Heart right ventricle (tissue), 16 donors: ENCODE measurements around the gene RMDN2. TPM values are rescaled to one million over a fixed set of nuclear protein-coding genes. Genes with fewer than 3 reads are reported as not detected.

Source experiments
- ATAC-seq, 8 donors: fragments of 200-7000 bp; cut with Tn5 transposase; one replicate each; pipeline ENCODE4 v1.9.1; 2020; ENCODE audit warnings: mild to moderate bottlenecking in 8 of 8, moderate library complexity in 8 of 8, moderate number of reproducible peaks in 1 of 8
- DNase-seq, 2 donors: peaks; one replicate each; pipeline ENCODE4 v3.0.0-alpha.2; 2020
- H3K27ac ChIP-seq, 10 donors: fragments of 200-600 bp; sonication (generic) in 2 of 10; one replicate each; pipeline versions ENCODE4 v1.5.0 to v1.8.0; 2020 to 2022; ENCODE audit warnings: mild to moderate bottlenecking in 3 of 10
- H3K27me3 ChIP-seq, 7 donors: fragments of 200-600 bp; one replicate each; pipeline ENCODE4 v1.8.0; 2021 to 2022; ENCODE audit warnings: mild to moderate bottlenecking in 2 of 7
- H3K36me3 ChIP-seq, 9 donors: fragments of 200-600 bp; sonication (generic) in 1 of 9; one replicate each; pipeline versions ENCODE4 v1.5.0 to v1.8.0; 2020 to 2022; ENCODE audit warnings: mild to moderate bottlenecking in 2 of 9
- H3K4me1 ChIP-seq, 9 donors: fragments of 200-600 bp; sonication (generic) in 1 of 9; one replicate each; pipeline versions ENCODE4 v1.5.0 to v1.8.0; 2020 to 2022; ENCODE audit warnings: mild to moderate bottlenecking in 4 of 9
- H3K4me3 ChIP-seq, 10 donors: fragments of 200-600 bp; sonication (generic) in 2 of 10; one replicate each; pipeline versions ENCODE4 v1.5.0 to v1.8.0; 2020 to 2022; ENCODE audit warnings: mild to moderate bottlenecking in 7 of 10, moderate library complexity in 2 of 10
- H3K9me3 ChIP-seq, 11 donors: fragments of 200-600 bp in 10 of 11; sonication (generic) in 2 of 11; one replicate each; pipeline versions ENCODE4 v1.5.0 to v1.8.0; 2013 to 2022; ENCODE audit warnings: mild to moderate bottlenecking in 2 of 11, control low read depth in 1 of 11, moderate library complexity in 1 of 11
- WGBS, 2 donors: extraction: QIAGEN DNeasy Blood & Tissue Kit; methylation state at CpG; one replicate each; pipeline ENCODE4 v1.1.7; 2013; ENCODE audit warnings: inconsistent platforms in 1 of 2; 5-methylcytosine and 5-hydroxymethylcytosine counted together
- intact Hi-C, 10 donors: fragments of 100-400 bp; cut with DNase I; formaldehyde crosslinking; loops; one replicate each; pipeline versions ENCODE4 v1.11.1 to v1.14.2; 2022
- polyA plus RNA-seq, 2 donors: library from polyadenylated mRNA; stranded (reverse); fragments of 200-250 nt; gene quantifications; one replicate each; pipeline ENCODE4 v1.2.3, GENCODE V29; 2013
- total RNA-seq, 10 donors: library from RNA; stranded (reverse); fragmentation: NEBNext Ultra II Directional in 3 of 10; extraction: Animal tissue kit (Norgen Biotek cat#: 25700) in 3 of 10; gene quantifications; one replicate each; pipeline versions ENCODE4 v1.2.1 to v1.2.4, GENCODE V29; 2021 to 2023
- TF ChIP-seq, protein P1 (sequence below), 9 donors: fragments of 200-600 bp; sonication (generic) in 2 of 9; IDR thresholded peaks; one replicate each; pipeline versions ENCODE4 v1.5.0 to v1.8.0; 2021 to 2022; ENCODE audit warnings: antibody characterized with exemption in 9 of 9, mild to moderate bottlenecking in 5 of 9, moderate library complexity in 1 of 9
- donor health status: Arrhythmogenic right ventricular cardiomyopathy.
- donor health status: ischemic (EF 13 %, LVEDD 7.1; RV severe dilation, severe dysfunction).
- donor health status: healthy with polysubstance abuse.
- donor health status: DM: no; HTN: yes; CAD: no.
- donor health status: DM: no; HTN: no; CAD: no.
- donor health status: ischemic (EF 25% LVEDD 6.9; RV normal size, moderate dysfunction).
- donor health status: ischemic (EF 25% LVEDD 5.7; RV mildly dilated, moderate dysfunction).
- donor health status: healthy.
- donor health status: DM: yes; HTN: yes; CAD: no.
- donor health status: Ischemic cardiomyopathy.
- donor health status: ischemic (EF 35%, LVEDD 5.7; RV mildly dilated, moderate dysfunction).
- donor health status: nonischemic (EF 11% LVEDD 7.7; RV severe dilation, severe dysfunction).
- donor health status: DM: yes; HTN: yes; CAD: no.
- donor health status: PGD.
- donor health status: ischemic (EF 29% LVEDD 5.4; RV normal size, mild dysfunction).
- donor health status: nonischemic (EF 23%, LVEDD 6.1; RV moderate dilation, normal function).

Gene RMDN2
- total and polyA plus RNA-seq, 12 donors: 2.5 to 8.5 (median 4.9) TPM

DNA sequence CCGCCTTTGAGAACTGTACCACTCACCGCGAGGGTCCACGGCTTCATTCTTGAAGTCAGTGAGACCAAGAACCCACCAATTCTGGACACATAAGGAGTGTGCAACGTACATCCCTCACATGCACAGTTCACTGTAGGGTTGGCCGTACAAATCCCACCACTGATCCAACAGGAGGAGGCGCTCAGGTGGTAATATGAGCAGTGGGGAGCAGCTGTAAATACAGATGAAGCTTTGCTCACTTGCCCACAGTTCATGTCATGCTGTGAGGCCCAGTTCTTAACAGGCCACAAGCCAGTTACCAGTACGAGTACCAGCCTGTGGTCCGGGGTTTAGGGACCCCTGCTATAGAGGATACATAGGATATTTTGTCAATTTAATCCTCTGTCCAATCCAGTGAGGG is 96.5 kb downstream of the RMDN2 start:
- H3K27ac ChIP-seq: no peak overlapping the region
- no peak for DNase-seq

DNA sequence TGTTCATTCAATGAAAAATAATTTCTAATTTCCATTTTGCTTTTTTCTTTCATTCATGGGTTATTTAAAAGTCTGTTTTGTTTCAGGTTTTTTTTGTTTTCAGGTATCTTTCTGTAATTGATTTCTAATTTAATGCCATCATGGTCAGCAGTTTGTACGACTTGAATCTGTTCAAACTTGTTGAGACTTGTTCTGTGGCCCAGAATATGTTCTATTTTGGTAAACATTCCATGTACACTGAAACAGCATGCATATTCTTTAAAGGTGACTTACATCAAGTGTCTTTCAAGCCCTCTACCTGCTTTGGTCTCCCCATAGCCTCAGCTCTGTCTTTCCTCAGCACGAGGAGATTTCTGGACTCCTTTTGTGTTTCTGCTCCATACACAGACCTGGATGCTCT is 101.8 kb downstream of the RMDN2 start:
- TF ChIP-seq, protein P1, sequence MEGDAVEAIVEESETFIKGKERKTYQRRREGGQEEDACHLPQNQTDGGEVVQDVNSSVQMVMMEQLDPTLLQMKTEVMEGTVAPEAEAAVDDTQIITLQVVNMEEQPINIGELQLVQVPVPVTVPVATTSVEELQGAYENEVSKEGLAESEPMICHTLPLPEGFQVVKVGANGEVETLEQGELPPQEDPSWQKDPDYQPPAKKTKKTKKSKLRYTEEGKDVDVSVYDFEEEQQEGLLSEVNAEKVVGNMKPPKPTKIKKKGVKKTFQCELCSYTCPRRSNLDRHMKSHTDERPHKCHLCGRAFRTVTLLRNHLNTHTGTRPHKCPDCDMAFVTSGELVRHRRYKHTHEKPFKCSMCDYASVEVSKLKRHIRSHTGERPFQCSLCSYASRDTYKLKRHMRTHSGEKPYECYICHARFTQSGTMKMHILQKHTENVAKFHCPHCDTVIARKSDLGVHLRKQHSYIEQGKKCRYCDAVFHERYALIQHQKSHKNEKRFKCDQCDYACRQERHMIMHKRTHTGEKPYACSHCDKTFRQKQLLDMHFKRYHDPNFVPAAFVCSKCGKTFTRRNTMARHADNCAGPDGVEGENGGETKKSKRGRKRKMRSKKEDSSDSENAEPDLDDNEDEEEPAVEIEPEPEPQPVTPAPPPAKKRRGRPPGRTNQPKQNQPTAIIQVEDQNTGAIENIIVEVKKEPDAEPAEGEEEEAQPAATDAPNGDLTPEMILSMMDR (IDR thresholded peaks at IDR 0.05): no peak
- DNase-seq: no peak
- no peak overlapping the region for H3K27ac ChIP-seq
- intact Hi-C loops: no loop called here
- no peaks in the 10 kb centered on the region for H3K27me3 ChIP-seq
- H3K36me3 ChIP-seq: no peaks in the 10 kb centered on the region
- no peak overlapping the region for H3K4me3 ChIP-seq
- peaks cover 0 to 12% (median 5%) of the 10 kb centered on the region in 9 donors for H3K4me1 ChIP-seq
- WGBS, 2 donors: 80 to 82% methylated on average over 2 of the region's 2 CpGs
- H3K9me3 ChIP-seq: no peaks in the 10 kb centered on the region
- no peak for ATAC-seq

More for the DNA sequence above, 96.5 kb downstream of the RMDN2 start:
- no peaks in the 10 kb centered on the region for H3K27me3 ChIP-seq
- intact Hi-C loops: no loop called here
- 97% methylated on average over 9 of the region's 9 CpGs for WGBS, 2 donors
- H3K9me3 ChIP-seq: no peaks in the 10 kb centered on the region
- no peak for ATAC-seq
- TF ChIP-seq, protein P1 (IDR thresholded peaks at IDR 0.05): no peak
- no peaks in the 10 kb centered on the region for H3K4me1 ChIP-seq
- no peaks in the 10 kb centered on the region for H3K36me3 ChIP-seq
- H3K4me3 ChIP-seq: no peak overlapping the region

DNA sequence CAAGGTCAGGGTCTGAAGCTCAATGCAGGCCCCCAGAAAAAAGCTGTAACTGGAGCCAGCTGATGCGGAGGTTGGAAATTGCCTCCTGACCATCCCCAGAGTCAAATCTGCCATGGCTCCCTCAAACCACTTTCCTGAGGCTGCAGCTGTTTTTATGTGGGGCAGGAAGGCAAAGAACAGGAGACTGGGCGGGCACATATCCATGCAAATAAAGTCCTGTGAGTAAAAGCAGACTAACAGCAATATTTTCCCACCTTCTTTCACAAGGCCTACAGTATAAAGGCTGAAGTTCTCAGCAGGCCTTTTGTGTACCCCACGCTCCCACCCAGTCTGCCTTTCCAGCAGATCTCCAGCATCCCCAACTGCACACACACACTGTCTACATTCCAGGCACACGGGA is 103.7 kb downstream of the RMDN2 start:
- Histone ChIP-seq H3K9me3 (no peaks in the 10 kb centered on the region), H3K27me3 (peaks cover 0 to 2% (median 0%) of the 10 kb centered on the region in 7 donors), H3K36me3 (no peaks in the 10 kb centered on the region), H3K4me1 (peaks cover 0 to 12% (median 5%) of the 10 kb centered on the region in 9 donors), H3K27ac (no peak overlapping the region), H3K4me3 (no peak overlapping the region)
- WGBS, 2 donors: 94 to 96% methylated on average over 4 of the region's 4 CpGs
- ATAC-seq (no peak), DNase-seq (no peak)
- TF ChIP-seq, protein P1 (IDR thresholded peaks at IDR 0.05): no peak
- intact Hi-C loops: no loop called here

DNA sequence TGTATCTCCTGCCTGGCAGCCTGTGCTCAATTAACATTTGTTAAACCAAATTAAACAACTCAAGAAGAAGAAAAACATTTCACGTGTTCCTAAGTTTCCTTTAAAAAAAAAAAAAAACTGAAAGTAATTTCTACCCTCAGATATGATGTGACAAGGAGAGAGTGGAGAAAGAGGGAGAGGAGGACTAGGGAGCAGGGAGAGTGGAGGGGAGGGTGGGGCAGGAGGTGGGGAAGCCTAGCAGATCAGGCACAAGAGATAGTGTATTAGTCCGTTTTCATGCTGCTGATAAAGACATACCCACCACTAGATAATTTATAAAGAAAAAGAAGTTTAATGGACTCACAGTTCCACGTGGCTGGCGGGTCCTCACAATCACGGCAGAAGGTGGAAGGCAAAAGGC is 104.4 kb downstream of the RMDN2 start:
- intact Hi-C loops: no loop called here
- 86 to 88% methylated on average over 5 of the region's 5 CpGs for WGBS, 2 donors
- TF ChIP-seq, protein P1 (IDR thresholded peaks at IDR 0.05): no peak

More for the DNA sequence above, 104.4 kb downstream of the RMDN2 start:
- H3K4me1 ChIP-seq: peaks cover 0 to 12% (median 5%) of the 10 kb centered on the region in 9 donors
- no peak overlapping the region for H3K4me3 ChIP-seq
- ATAC-seq (no peak), DNase-seq (no peak)
- no peaks in the 10 kb centered on the region for H3K9me3 ChIP-seq
- no peak overlapping the region for H3K27ac ChIP-seq
- H3K27me3 ChIP-seq: peaks cover 0 to 8% (median 0%) of the 10 kb centered on the region in 7 donors
- no peaks in the 10 kb centered on the region for H3K36me3 ChIP-seq
